IMR-90 (cell line): ENCODE data around the gene SORBS1. TPM values are rescaled to one million over a fixed set of nuclear protein-coding genes. Genes with fewer than 3 reads are reported as not detected.

Experiments
- ATAC-seq: fragments of 200-7000 bp; cut with Tn5 transposase; 2 replicates; pipeline ENCODE4 v1.9.1; 2020; ENCODE audit warnings: low read depth, mild to moderate bottlenecking, moderate library complexity
- BruUV-seq: library from RNA; stranded (reverse); fragments of 400-500 nt; replicated peaks from 2 replicates; lab custom pipeline; 2021; lab: Mats Ljungman, UMichigan
- CTCF ChIA-PET: fragments of 300-600 bp; formaldehyde crosslinking; extraction: SDS; loops from one replicate; lab custom pipeline; 2021; ENCODE audit warnings: antibody characterized with exemption; lab: Yijun Ruan, JAX
- POLR2A ChIA-PET: fragments of 300-600 bp; sonication (Branson Sonifier 250); formaldehyde crosslinking; loops from one replicate; lab custom pipeline; 2022; ENCODE audit warnings: antibody characterized with exemption; ENCODE audit not compliant: unreplicated experiment; lab: Charles Lee
- DNase-seq: peaks from one replicate; pipeline ENCODE4 v3.0.0; 2013
- H2AFZ ChIP-seq: replicated peaks from 2 replicates; pipeline ENCODE3; 2013; ENCODE audit warnings: low read length, mild to moderate bottlenecking; ENCODE audit not compliant: poor library complexity
- H2AK5ac ChIP-seq: 2 replicates; pipeline ENCODE4 v1.6.1; 2013; ENCODE audit warnings: low read depth, low read length, inconsistent platforms
- H2AK9ac ChIP-seq: replicated peaks from 2 replicates; pipeline ENCODE3; 2013; ENCODE audit warnings: mild to moderate bottlenecking, low read depth, low read length, moderate library complexity; ENCODE audit not compliant: poor library complexity
- H2BK120ac ChIP-seq: 2 replicates; pipeline ENCODE4 v1.6.1; 2013; ENCODE audit warnings: low read depth, low read length, inconsistent platforms
- H2BK15ac ChIP-seq: 3 replicates; pipeline ENCODE4 v1.6.1; 2013; ENCODE audit warnings: low read depth, low read length, inconsistent platforms
- H2BK20ac ChIP-seq: 2 replicates; pipeline ENCODE4 v1.6.1; 2013; ENCODE audit warnings: low read depth, mild to moderate bottlenecking, inconsistent platforms, low read length, moderate library complexity
- H2BK5ac ChIP-seq: 2 replicates; pipeline ENCODE4 v1.6.1; 2013; ENCODE audit warnings: mild to moderate bottlenecking, low read depth, low read length, inconsistent platforms; ENCODE audit not compliant: poor library complexity, severe bottlenecking
- H3K14ac ChIP-seq: replicated peaks from 2 replicates; pipeline ENCODE4 v1.6.1; 2013; ENCODE audit warnings: low read depth, low read length, inconsistent platforms
- H3K18ac ChIP-seq: 2 replicates; pipeline ENCODE4 v1.6.1; 2013; ENCODE audit warnings: low read depth, low read length, control low read depth
- H3K23ac ChIP-seq: 2 replicates; pipeline ENCODE4 v1.6.1; 2013; ENCODE audit warnings: low read depth, low read length, inconsistent platforms
- H3K27ac ChIP-seq: 2 replicates; pipeline ENCODE4 v1.5.1; 2013; ENCODE audit warnings: mild to moderate bottlenecking, control low read depth, low read length; ENCODE audit not compliant: insufficient read depth
- H3K27me3 ChIP-seq: 2 replicates; pipeline ENCODE4 v1.6.1; 2013; ENCODE audit warnings: low read length; ENCODE audit not compliant: control insufficient read depth, insufficient read depth
- H3K36me3 ChIP-seq: 2 replicates; pipeline ENCODE4 v1.6.1; 2013; ENCODE audit warnings: low read length, mixed read lengths; ENCODE audit not compliant: control insufficient read depth, insufficient read depth
- H3K4ac ChIP-seq: 2 replicates; pipeline ENCODE4 v1.6.1; 2013; ENCODE audit warnings: low read depth, low read length, inconsistent platforms
- H3K4me1 ChIP-seq: 2 replicates; pipeline ENCODE4 v1.6.1; 2013; ENCODE audit warnings: low read length, mixed read lengths; ENCODE audit not compliant: control insufficient read depth, insufficient read depth
- H3K4me2 ChIP-seq: 2 replicates; pipeline ENCODE4 v1.6.1; 2013; ENCODE audit warnings: low read depth, mild to moderate bottlenecking, control low read depth, low read length, moderate library complexity
- H3K4me3 ChIP-seq: 2 replicates; pipeline ENCODE4 v1.5.1; 2013; ENCODE audit warnings: low read depth, mild to moderate bottlenecking, control low read depth, low read length, moderate library complexity; ENCODE audit not compliant: insufficient read depth
- H3K56ac ChIP-seq: 2 replicates; pipeline ENCODE4 v1.6.1; 2013; ENCODE audit warnings: low read length, inconsistent platforms; ENCODE audit not compliant: insufficient read depth; ENCODE audit errors: extremely low read depth
- H3K79me1 ChIP-seq, 2 experiments: 2 replicates each; pipeline ENCODE4 v1.6.1; 2013; ENCODE audit warnings: low read length in 2 of 2, inconsistent platforms in 1 of 2, low read depth in 1 of 2
- H3K9ac ChIP-seq: 2 replicates; pipeline ENCODE4 v1.6.1; 2013; ENCODE audit warnings: low read depth, low read length, control low read depth
- H3K9me1 ChIP-seq: 2 replicates; pipeline ENCODE4 v1.6.1; 2013; ENCODE audit warnings: low read length, inconsistent platforms; ENCODE audit not compliant: insufficient read depth
- H3K9me3 ChIP-seq: 2 replicates; pipeline ENCODE4 v1.6.1; 2013; ENCODE audit warnings: low read length; ENCODE audit not compliant: control insufficient read depth, insufficient read depth
- H4K20me1 ChIP-seq: 2 replicates; pipeline ENCODE4 v1.6.1; 2013; ENCODE audit warnings: low read length, inconsistent platforms; ENCODE audit not compliant: insufficient read depth
- H4K5ac ChIP-seq: 2 replicates; pipeline ENCODE4 v1.6.1; 2013; ENCODE audit warnings: mild to moderate bottlenecking, low read depth, low read length, control low read depth
- H4K8ac ChIP-seq, 2 experiments: 2 replicates each; pipeline ENCODE4 v1.6.1; 2013; ENCODE audit warnings: low read depth in 2 of 2, low read length in 2 of 2, control low read depth in 1 of 2, inconsistent platforms in 1 of 2
- H4K91ac ChIP-seq: 2 replicates; pipeline ENCODE4 v1.6.1; 2013; ENCODE audit warnings: low read depth, low read length, inconsistent platforms; ENCODE audit not compliant: insufficient read depth
- BHLHE40 ChIP-seq: fragments of 150-350 bp; IDR thresholded peaks from 2 replicates; pipeline ENCODE4 v1.6.1; 2016; ENCODE audit warnings: mild to moderate bottlenecking, low read depth, low read length
- CHD1 ChIP-seq: IDR thresholded peaks from 2 replicates; pipeline ENCODE4 v1.6.1; 2012; ENCODE audit warnings: low read depth, low read length, improper control_type of control experiment
- ELK1 ChIP-seq: fragments of 150-350 bp; IDR thresholded peaks from 2 replicates; pipeline ENCODE4 v1.6.1; 2016; ENCODE audit warnings: low read depth, mild to moderate bottlenecking, low read length, moderate library complexity, borderline replicate concordance
- MAFK ChIP-seq: IDR thresholded peaks from 2 replicates; pipeline ENCODE4 v1.6.1; 2012; ENCODE audit warnings: low read depth, low read length, improper control_type of control experiment
- MXI1 ChIP-seq: IDR thresholded peaks from 2 replicates; pipeline ENCODE4 v1.6.1; 2012; ENCODE audit warnings: low read depth, mild to moderate bottlenecking, low read length, moderate library complexity, borderline replicate concordance
- RFX5 ChIP-seq: IDR thresholded peaks from 2 replicates; pipeline ENCODE4 v1.8.0; 2012; ENCODE audit warnings: low read depth, mild to moderate bottlenecking, low read length, moderate library complexity
- WGBS, 2 experiments: methylation state at CpG; one replicate each; pipeline versions ENCODE4 v1.1.5 to v1.1.7; 2013; ENCODE audit warnings: missing lambda C conversion rate in 2 of 2; ENCODE audit not compliant: insufficient read length in 1 of 2; ENCODE audit errors: extremely low coverage in 2 of 2; 5-methylcytosine and 5-hydroxymethylcytosine counted together
- dilution Hi-C: fragments of 300-500 bp; cut with HindIII; formaldehyde crosslinking; loops from one replicate; pipeline ENCODE4 v1.14.3; 2018; ENCODE audit warnings: low sequenced_read_pairs; ENCODE audit not compliant: unreplicated experiment
- in situ Hi-C: fragments of 300-500 bp; cut with MboI; formaldehyde crosslinking; loops from 3 replicates; pipeline ENCODE4 v1.14.3; 2019; ENCODE audit warnings: low sequenced_read_pairs, inconsistent platforms, mixed read lengths
- intact Hi-C: fragments of 100-400 bp; cut with micrococcal nuclease; formaldehyde crosslinking; loops from 2 replicates; pipeline ENCODE4 v1.10.0; 2022
- polyA plus RNA-seq, 3 experiments: library from polyadenylated mRNA; depleted of rRNA; stranded (reverse); fragments of >200 nt; gene quantifications; 2 replicates each; pipeline ENCODE4 v1.2.3, GENCODE V29; 2012; ENCODE audit warnings: low replicate concordance in 1 of 3
- total RNA-seq: library from RNA; depleted of rRNA; stranded (reverse); fragments of >200 nt; gene quantifications from 2 replicates; pipeline ENCODE4 v1.2.3, GENCODE V29; 2012

Gene SORBS1
- total and polyA plus RNA-seq, 2 of the 4 experiments (the other 2 are of a cell fraction): 0.18 to 0.32 TPM

DNA sequence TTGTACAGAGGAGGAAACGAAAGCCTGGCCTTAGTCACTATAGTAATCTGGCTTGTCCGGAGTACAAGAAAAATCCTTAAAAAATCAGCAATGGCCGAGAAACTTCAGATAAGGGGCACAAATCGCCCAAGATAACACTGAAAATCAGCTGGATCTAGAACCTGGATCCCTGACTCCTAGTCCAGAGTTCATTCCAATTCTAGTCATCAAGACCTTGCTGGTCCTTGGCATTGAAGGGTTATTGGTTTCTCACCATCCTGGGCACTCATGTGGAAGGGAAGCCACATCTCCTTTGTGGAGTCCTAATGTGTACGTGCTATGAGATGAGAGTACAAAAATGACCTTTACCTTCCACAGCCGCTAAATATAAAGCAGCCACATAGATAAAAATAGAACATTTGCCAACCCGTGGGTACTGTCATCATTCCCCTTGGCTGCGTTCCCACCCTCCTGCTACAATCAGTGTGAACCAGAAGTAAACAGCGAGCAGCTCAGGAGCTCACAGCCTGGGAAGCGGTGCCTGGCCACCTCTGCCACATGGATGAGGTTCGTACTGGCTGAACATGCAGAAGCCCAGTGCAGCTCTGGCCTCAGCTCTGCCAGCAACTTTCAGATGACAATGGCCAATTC, 154.4 kb downstream of the SORBS1 start:
- ATAC-seq (no peak), DNase-seq (no peak)
- WGBS, 2 experiments: 75% methylated on average over 7 of the region's 11 CpGs; no CpG with 5 or more reads in 1 of the 2 experiments
- Histone ChIP-seq H3K23ac (no peak overlapping the region), H3K4me1 (no peaks in the 10 kb centered on the region), H3K79me1 (no peaks in the 10 kb centered on the region), H2AK5ac (no peak overlapping the region), H4K20me1 (no peaks in the 10 kb centered on the region), H3K9me1 (no peaks in the 10 kb centered on the region), H3K9me3 (no peaks in the 10 kb centered on the region), H3K56ac (no peak overlapping the region), H4K8ac (no peak overlapping the region), H2BK5ac (no peak overlapping the region), H4K91ac (no peak overlapping the region), H2BK120ac (no peak overlapping the region), H3K27ac (no peak overlapping the region), H2AK9ac (no peak overlapping the region), H3K9ac (no peak overlapping the region), H3K36me3 (no peaks in the 10 kb centered on the region), H3K14ac (no peak overlapping the region), H2AFZ (no peak overlapping the region), H2BK20ac (no peak overlapping the region), H3K18ac (no peak overlapping the region), H2BK15ac (no peak overlapping the region), H4K5ac (no peak overlapping the region), H3K4me3 (no peak overlapping the region), H3K4me2 (no peak overlapping the region), H3K27me3 (no peaks in the 10 kb centered on the region; the same call in 1 of the 2 replicates), H3K4ac (no peak overlapping the region)
- intact Hi-C loops (no loop called here), in situ Hi-C loops (no loop called here), dilution Hi-C loops (no loop called here)
- no TSS peak for BruUV-seq
- TF ChIP-seq CHD1 (no peak), ELK1 (no peak), MAFK (no peak), BHLHE40 (no peak), MXI1 (no peak), RFX5 (no peak)
- ChIA-PET CTCF (no interaction called here), POLR2A (no interaction called here)
